H7 (cell line): ENCODE data around the gene ZNF138. TPM values are rescaled to one million over a fixed set of nuclear protein-coding genes. Genes with fewer than 3 reads are reported as not detected.
A peak's percentile ranks its signal among the peaks of the same experiment; 100 is the strongest.
"Not testable (repeated sequence)": the region's sequence is repeated elsewhere in the genome, so short reads cannot be mapped to it uniquely, and the experiment has no call there.

ENCODE experiments used
- DNase-seq: peaks from one replicate; pipeline ENCODE4 v3.0.0; 2012
- H3K27me3 ChIP-seq: 2 replicates; pipeline ENCODE4 v1.6.0; 2011; ENCODE audit warnings: mild to moderate bottlenecking, low read length; ENCODE audit not compliant: control insufficient read depth, insufficient read depth
- H3K36me3 ChIP-seq: replicated peaks from 2 replicates; pipeline ENCODE4 v1.5.1; 2011; ENCODE audit warnings: low read length; ENCODE audit not compliant: control insufficient read depth, insufficient read depth
- H3K4me3 ChIP-seq: 2 replicates; pipeline ENCODE4 v1.5.1; 2011; ENCODE audit warnings: low read depth, mild to moderate bottlenecking, control low read depth, low read length, moderate library complexity; ENCODE audit not compliant: insufficient read depth
- total RNA-seq: library from RNA; depleted of rRNA; stranded (reverse); fragments of >200 nt; shearing (Covaris generic); gene quantifications from 2 replicates; pipeline ENCODE4 v1.2.3, GENCODE V29; 2014

The ZNF138 gene
- total RNA-seq, 1 experiment from 2014 or later: 0.35 TPM

GRCh38 chr7:64863530-64863929 lies 69.3 kb downstream of the ZNF138 start:
- H3K36me3 ChIP-seq, H3K4me3 ChIP-seq, DNase-seq, H3K27me3 ChIP-seq: not testable (repeated sequence)

- DNase-seq: no peak
- no peaks in the 10 kb centered on the region for H3K36me3 ChIP-seq
- no peaks in the 10 kb centered on the region for H3K27me3 ChIP-seq
- H3K4me3 ChIP-seq: no peak overlapping the region
Observed at GRCh38 chr7:64863969-64864368, 69.7 kb downstream of the ZNF138 start.

GRCh38 chr7:64867863-64868440 lies 73.7 kb downstream of the ZNF138 start:
- DNase-seq: peak; percentile 7
- H3K4me3 ChIP-seq: no peak overlapping the region

GRCh38 chr7:64868499-64868898 lies 74.3 kb downstream of the ZNF138 start:
- H3K27me3 ChIP-seq: no peaks in the 10 kb centered on the region
- no peak overlapping the region for H3K4me3 ChIP-seq
- no peaks in the 10 kb centered on the region for H3K36me3 ChIP-seq
- no peak for DNase-seq

More at GRCh38 chr7:64867863-64868440, 73.7 kb downstream of the ZNF138 start:
- Histone ChIP-seq H3K36me3 (no peaks in the 10 kb centered on the region), H3K27me3 (no peaks in the 10 kb centered on the region)

GRCh38 chr7:64869121-64869725 lies 75.0 kb downstream of the ZNF138 start:
- Histone ChIP-seq H3K4me3 (no peak overlapping the region), H3K36me3 (no peaks in the 10 kb centered on the region), H3K27me3 (no peaks in the 10 kb centered on the region)
- DNase-seq: peak; percentile 33

- peak; percentile 28 for DNase-seq
- Histone ChIP-seq H3K36me3 (no peaks in the 10 kb centered on the region), H3K27me3 (no peaks in the 10 kb centered on the region), H3K4me3 (no peak overlapping the region)
Observed at GRCh38 chr7:64869912-64870562, 75.8 kb downstream of the ZNF138 start.

- Histone ChIP-seq H3K36me3 (no peaks in the 10 kb centered on the region), H3K27me3 (no peaks in the 10 kb centered on the region), H3K4me3 (no peak overlapping the region)
- peak; percentile 8 for DNase-seq
Observed at GRCh38 chr7:64870656-64871055, 76.4 kb downstream of the ZNF138 start.

GRCh38 chr7:64871761-64872160 lies 77.5 kb downstream of the ZNF138 start:
- Histone ChIP-seq H3K27me3 (no peaks in the 10 kb centered on the region; the same call in 1 of the 2 replicates), H3K4me3 (no peak overlapping the region), H3K36me3 (no peaks in the 10 kb centered on the region)
- DNase-seq: peak; percentile 13

GRCh38 chr7:64872351-64873154 lies 78.3 kb downstream of the ZNF138 start:
- no peaks in the 10 kb centered on the region; the same call in 1 of the 2 replicates for H3K27me3 ChIP-seq
- no peaks in the 10 kb centered on the region for H3K36me3 ChIP-seq
- no peak overlapping the region for H3K4me3 ChIP-seq
- peak; percentile 21 for DNase-seq

GRCh38 chr7:64873155-64873500 lies 78.9 kb downstream of the ZNF138 start:
- peak; percentile 7 for DNase-seq
- Histone ChIP-seq H3K4me3 (no peak overlapping the region), H3K36me3 (no peaks in the 10 kb centered on the region), H3K27me3 (no peaks in the 10 kb centered on the region; the same call in 1 of the 2 replicates)

GRCh38 chr7:64873517-64873916 lies 79.3 kb downstream of the ZNF138 start:
- H3K4me3 ChIP-seq: no peak overlapping the region
- H3K36me3 ChIP-seq: no peaks in the 10 kb centered on the region
- DNase-seq: peak; percentile 9
- no peaks in the 10 kb centered on the region; the same call in 1 of the 2 replicates for H3K27me3 ChIP-seq

- Histone ChIP-seq H3K36me3 (no peaks in the 10 kb centered on the region), H3K27me3 (no peaks in the 10 kb centered on the region; the same call in 1 of the 2 replicates), H3K4me3 (no peak overlapping the region)
- peak; percentile 8 for DNase-seq
Observed at GRCh38 chr7:64874114-64874513, 79.9 kb downstream of the ZNF138 start.

GRCh38 chr7:64874562-64875250 lies 80.5 kb downstream of the ZNF138 start:
- no peaks in the 10 kb centered on the region for H3K36me3 ChIP-seq
- DNase-seq: peak; percentile 12

GRCh38 chr7:64875258-64875657 lies 81.0 kb downstream of the ZNF138 start:
- H3K4me3 ChIP-seq: no peak overlapping the region
- DNase-seq: peak; percentile 14
- no peaks in the 10 kb centered on the region for H3K36me3 ChIP-seq
- H3K27me3 ChIP-seq: no peaks in the 10 kb centered on the region; the same call in 1 of the 2 replicates

More at GRCh38 chr7:64874562-64875250, 80.5 kb downstream of the ZNF138 start:
- no peaks in the 10 kb centered on the region; the same call in 1 of the 2 replicates for H3K27me3 ChIP-seq
- no peak overlapping the region for H3K4me3 ChIP-seq
